ENCODE data around the gene FABP2.
"Not testable (repeated sequence)": the region's sequence is repeated elsewhere in the genome, so short reads cannot be mapped to it uniquely, and the experiment has no call there.

Gene FABP2

GRCh38 chr4:119313237-119313636 is 8.7 kb downstream of the FABP2 start:
- in situ Hi-C loops (cut with MboI; ENCODE audit: low sequenced_read_pairs), result loop anchor here (10.0 to 25.0 kb wide), 2 partner anchors 324 to 742 kb away; partner anchors contain the start of gene PDE5A

GRCh38 chr4:119310826-119311225 is 11.1 kb downstream of the FABP2 start:
- in situ Hi-C loops (cut with MboI; ENCODE audit: low sequenced_read_pairs), result loop anchor here (10.0 to 25.0 kb wide), 2 partner anchors 326 to 744 kb away; partner anchors contain the start of gene PDE5A

DNA sequence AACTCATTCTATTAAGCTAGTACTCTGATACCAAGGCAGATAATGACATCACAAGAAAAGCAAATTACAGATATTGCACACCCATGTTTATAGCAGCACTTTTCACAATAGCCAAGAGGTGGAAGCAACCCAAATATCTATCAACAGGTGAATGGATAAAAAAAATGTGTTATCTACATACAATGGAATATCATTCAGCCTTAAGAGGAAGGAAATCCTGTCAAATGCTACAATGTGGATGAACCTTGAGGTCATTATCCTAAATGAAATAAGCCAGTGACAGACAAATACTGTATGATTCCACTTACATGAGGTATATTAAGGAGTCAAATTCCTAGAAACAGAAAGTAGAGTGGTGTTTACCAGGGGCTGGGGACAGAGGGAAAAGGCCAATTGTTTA is 14.3 kb downstream of the FABP2 start:
- in situ Hi-C loops (cut with MboI; ENCODE audit: low sequenced_read_pairs), result loop anchor here (25.0 kb wide), 1 partner anchor 330 kb away; the partner anchor contains the start of gene PDE5A

- in situ Hi-C loops (cut with MboI; ENCODE audit: low sequenced_read_pairs), result loop anchor here (25.0 kb wide), 1 partner anchor 333 kb away; the partner anchor contains the start of gene PDE5A
Observed at GRCh38 chr4:119304431-119304830, 17.5 kb downstream of the FABP2 start.

- in situ Hi-C loops (cut with MboI; ENCODE audit: low sequenced_read_pairs), result loop anchor here (25.0 kb wide), 1 partner anchor 334 kb away; the partner anchor contains the start of gene PDE5A
Observed at GRCh38 chr4:119303587-119304305, 18.2 kb downstream of the FABP2 start.

- in situ Hi-C loops (cut with MboI; ENCODE audit: low sequenced_read_pairs), result loop anchor here (25.0 kb wide), 1 partner anchor 335 kb away; the partner anchor contains the start of gene PDE5A
Observed at GRCh38 chr4:119302073-119302832, 19.7 kb downstream of the FABP2 start.

DNA sequence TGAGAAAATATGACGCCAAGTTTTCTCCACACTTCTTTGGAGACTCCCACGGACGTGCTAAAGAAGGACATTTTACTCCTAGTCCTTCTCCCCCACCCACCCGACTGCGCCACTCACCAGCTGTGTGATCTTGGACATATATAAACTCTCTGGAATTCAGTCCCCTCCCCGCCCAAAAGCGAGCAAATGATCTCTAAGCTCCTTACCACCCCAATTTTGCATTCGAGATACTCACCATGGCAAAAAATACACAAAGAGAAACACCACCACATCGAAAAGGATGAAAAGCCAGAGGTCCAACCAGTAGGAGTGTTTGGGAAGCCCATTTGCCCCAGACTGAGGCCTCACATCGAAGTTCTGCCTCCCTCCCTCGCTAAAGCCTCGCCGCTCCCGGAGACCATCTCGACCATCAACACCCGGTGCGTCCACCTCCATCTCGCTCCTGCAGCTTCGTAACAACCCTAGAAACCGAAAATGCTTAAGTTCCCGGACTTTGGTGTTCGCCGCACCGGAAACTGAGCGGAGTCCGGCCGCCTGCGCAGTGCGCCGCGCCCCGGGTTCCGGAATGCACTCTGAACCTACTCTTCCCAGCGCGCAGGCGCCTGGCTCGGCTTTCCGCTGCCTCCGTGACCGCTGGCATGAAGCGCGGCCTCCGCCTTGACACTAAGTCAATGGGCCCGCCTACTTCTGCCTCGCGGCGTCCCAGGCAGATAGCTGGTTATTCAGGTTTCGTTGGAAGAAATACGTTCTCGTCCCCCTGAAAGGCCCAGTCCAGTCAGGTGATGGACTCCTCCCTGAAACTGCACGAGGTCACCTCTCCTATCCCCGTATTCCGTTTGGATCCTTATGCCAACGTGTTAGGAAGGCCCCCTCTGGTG is 21.6 kb downstream of the FABP2 start:
- in situ Hi-C loops (cut with MboI; ENCODE audit: low sequenced_read_pairs), result loop anchor here (25.0 kb wide), 1 partner anchor 337 kb away; the partner anchor contains the start of gene PDE5A

DNA sequence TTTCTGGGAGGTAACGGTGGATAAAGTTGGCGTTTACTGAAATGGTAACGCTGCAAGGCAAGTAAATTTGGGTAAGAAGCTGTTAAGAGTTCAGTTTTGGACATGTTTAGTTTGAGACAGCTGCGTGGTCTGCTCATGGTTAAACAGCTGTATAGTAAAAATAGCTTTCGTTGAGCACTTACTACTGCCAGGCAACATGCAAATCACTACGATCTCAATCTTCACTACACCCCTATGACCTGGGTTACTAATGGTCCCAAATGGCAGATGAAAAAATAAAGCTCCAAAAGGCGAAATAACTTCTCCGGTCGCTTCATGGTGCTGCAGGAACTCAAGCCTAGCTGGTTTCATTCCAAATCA is 22.2 kb downstream of the FABP2 start:
- in situ Hi-C loops (cut with MboI; ENCODE audit: low sequenced_read_pairs), result loop anchor here (10.0 to 25.0 kb wide), 2 partner anchors 255 to 338 kb away; partner anchors contain the start of gene PDE5A

DNA sequence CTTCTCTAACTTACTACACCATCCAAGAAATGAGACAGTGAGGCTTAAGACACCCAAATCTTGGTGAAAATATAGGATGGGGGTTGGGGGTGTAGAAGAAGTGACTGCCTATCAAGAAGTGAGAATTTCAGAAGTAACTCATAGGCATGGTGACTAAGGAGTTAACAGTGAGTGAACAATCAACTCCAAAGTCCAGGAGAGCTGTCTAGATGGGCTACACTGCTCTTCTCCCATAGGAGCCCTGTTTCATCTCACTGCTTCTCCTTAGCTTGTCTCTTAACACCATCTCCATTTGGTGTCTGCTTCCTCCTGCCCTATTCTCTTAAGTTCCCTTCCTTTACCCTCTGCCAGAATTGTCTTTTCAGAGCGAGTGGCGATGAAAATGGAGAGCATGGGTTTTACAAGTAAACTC is 22.7 kb downstream of the FABP2 start:
- in situ Hi-C loops (cut with MboI; ENCODE audit: low sequenced_read_pairs), result loop anchor here (10.0 kb wide), 1 partner anchor 254 kb away; no protein-coding TSS in a partner anchor

GRCh38 chr4:119297795-119298194 is 24.1 kb downstream of the FABP2 start:
- in situ Hi-C loops (cut with MboI; ENCODE audit: low sequenced_read_pairs), result loop anchor here (10.0 kb wide), 1 partner anchor 253 kb away; no protein-coding TSS in a partner anchor

GRCh38 chr4:119296356-119296755 is 25.6 kb downstream of the FABP2 start:
- in situ Hi-C loops (cut with MboI; ENCODE audit: low sequenced_read_pairs), result loop anchor here (10.0 kb wide), 1 partner anchor 252 kb away; no protein-coding TSS in a partner anchor

DNA sequence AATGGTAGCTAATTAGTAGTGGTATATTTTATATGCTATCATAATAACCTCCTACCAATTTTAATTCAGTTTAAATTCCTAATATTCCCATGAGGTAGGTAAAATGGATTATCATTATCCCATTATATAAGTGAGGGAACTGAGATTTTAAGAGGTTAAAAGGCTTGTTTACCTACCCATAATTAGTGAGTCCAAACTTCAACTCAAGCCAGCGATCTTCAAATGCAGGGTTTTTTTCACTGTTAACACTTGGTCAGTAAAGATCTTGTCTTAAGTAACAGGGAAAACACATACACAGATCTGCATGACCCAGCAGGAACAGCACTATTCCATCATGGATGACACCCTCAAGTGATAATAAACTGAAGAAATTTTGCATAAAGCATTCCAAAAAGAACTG is 31.3 kb downstream of the FABP2 start:
- in situ Hi-C loops (cut with MboI; ENCODE audit: low sequenced_read_pairs), result loop anchor here (10.0 kb wide), 1 partner anchor 246 kb away; no protein-coding TSS in a partner anchor

DNA sequence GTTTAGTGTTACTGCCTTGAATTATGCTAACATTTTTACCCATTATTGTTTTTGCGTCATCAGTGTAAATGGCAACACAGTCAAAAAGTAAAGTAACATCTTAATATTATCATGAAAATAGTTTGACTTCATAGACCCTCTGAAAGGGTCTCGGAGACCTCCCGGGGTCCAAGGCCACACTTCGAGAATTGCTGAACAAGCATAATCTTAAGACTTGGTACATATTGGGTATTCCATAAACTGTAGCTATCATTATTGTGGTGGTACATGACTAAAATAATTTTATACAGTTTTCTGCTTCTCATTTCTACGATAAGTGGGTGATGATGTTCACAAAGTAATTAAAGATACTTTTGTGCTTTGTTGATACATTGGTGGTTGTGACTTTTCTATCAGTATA is 32.6 kb downstream of the FABP2 start:
- in situ Hi-C loops (cut with MboI; ENCODE audit: low sequenced_read_pairs), result no loop called here

GRCh38 chr4:119286377-119287002 is 35.4 kb downstream of the FABP2 start:
- in situ Hi-C loops (cut with MboI; ENCODE audit: low sequenced_read_pairs), result no loop called here

- in situ Hi-C loops (cut with MboI; ENCODE audit: low sequenced_read_pairs), result no loop called here
Observed at GRCh38 chr4:119284876-119285780, 36.8 kb downstream of the FABP2 start.

GRCh38 chr4:119281393-119281792 is 40.5 kb downstream of the FABP2 start:
- in situ Hi-C loops (cut with MboI; ENCODE audit: low sequenced_read_pairs), result no loop called here

DNA sequence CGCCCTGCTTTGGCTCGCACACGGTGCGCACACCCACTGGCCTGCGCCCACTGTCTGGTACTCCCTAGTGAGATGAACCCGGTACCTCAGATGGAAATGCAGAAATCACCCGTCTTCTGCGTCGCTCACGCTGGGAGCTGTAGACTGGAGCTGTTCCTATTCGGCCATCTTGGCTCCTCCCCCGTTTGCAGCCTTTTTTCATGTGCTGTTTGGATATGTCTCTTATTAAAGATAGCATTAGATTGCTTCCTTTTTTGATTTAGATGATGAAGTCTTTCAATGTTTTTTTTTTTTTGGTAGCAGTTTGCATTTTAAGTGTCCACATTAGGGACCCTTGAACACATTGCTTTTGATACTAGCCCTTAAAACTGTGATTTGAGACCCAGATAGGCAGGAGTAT is 42.0 kb downstream of the FABP2 start:
- in situ Hi-C loops (cut with MboI; ENCODE audit: low sequenced_read_pairs), result not testable (repeated sequence)

DNA sequence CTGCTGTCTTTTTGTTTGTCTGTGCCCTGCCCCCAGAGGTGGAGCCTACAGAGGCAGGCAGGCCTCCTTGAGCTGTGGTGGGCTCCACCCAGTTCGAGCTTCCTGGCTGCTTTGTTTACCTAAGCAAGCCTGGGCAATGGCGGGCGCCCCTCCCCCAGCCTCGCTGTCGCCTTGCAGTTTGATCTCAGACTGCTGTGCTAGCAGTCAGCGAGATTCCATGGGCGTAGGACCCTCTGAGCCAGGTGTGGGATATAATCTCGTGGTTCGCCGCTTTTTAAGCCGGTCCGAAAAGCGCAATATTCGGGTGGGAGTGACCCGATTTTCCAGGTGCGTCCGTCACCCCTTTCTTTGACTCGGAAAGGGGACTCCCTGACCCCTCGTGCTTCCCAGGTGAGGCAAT is 42.4 kb downstream of the FABP2 start:
- in situ Hi-C loops (cut with MboI; ENCODE audit: low sequenced_read_pairs), result not testable (repeated sequence)
